ENCODE data around the gene NDUFB10. TPM values are rescaled to one million over a fixed set of nuclear protein-coding genes. Genes with fewer than 3 reads are reported as not detected.

Gene NDUFB10
- total and polyA plus RNA-seq, 2 experiments from 2014 or later = 244 to 495 TPM

- no peak for TF ChIP-seq POLR2AphosphoS5 (IDR thresholded peaks at IDR 0.05; ENCODE audit: low read depth)
- TF ChIP-seq JUNB (IDR thresholded peaks at IDR 0.05; ENCODE audit: unreplicated experiment) = no peak
- no peak for TF ChIP-seq ZNF114 (CRISPR knock-in tag; IDR thresholded peaks at IDR 0.05)
- no peak for TF ChIP-seq ZNF331 (CRISPR knock-in tag; IDR thresholded peaks at IDR 0.05; ENCODE audit: low read depth)
These were observed 18.5 kb downstream of the NDUFB10 start (continued) for GRCh38 chr16:1977875-1978268.

- peaks cover 44% of the 10 kb centered on the region for H3K27me3 Mint-ChIP-seq (ENCODE audit: insufficient read depth, low read depth, poor library complexity)
- Histone ChIP-seq H3K79me2 (replicated peaks; ENCODE audit: insufficient read depth) (peaks cover 2% of the 10 kb centered on the region), H3K27me3 (ENCODE audit: insufficient read depth) (peaks cover 36% of the 10 kb centered on the region), H3K4me2 (peak overlapping the region; percentile 89), H3F3A (replicated peaks; ENCODE audit: low read depth) (peaks cover 23% of the 10 kb centered on the region), H3K4me1 (ENCODE audit: insufficient read depth) (peaks cover 16% of the 10 kb centered on the region), H2AFZ (no peak overlapping the region), H4K20me1 (replicated peaks; ENCODE audit: insufficient read depth) (no peaks in the 10 kb centered on the region; the same call in none of the 2 replicates), H3K4me3 (peak overlapping the region; percentile 68), H3K36me3 (ENCODE audit: insufficient read depth) (no peaks in the 10 kb centered on the region), H3K9me2 (ENCODE audit: insufficient read depth) (no peaks in the 10 kb centered on the region), H3K27ac (ENCODE audit: low read depth) (no peak overlapping the region)
- H3K27ac Mint-ChIP-seq = no peak overlapping the region
- DNase-seq (ENCODE audit: low spot score) (peak; percentile 59), ATAC-seq (peak; percentile 10)
- H3K4me1 Mint-ChIP-seq = peaks cover 19% of the 10 kb centered on the region
- peaks cover 11% of the 10 kb centered on the region; the same call in 2 of the 3 replicates for H3K36me3 Mint-ChIP-seq (ENCODE audit: low read depth)
- no peak for TF ChIP-seq ZNF331 (CRISPR knock-in tag; IDR thresholded peaks at IDR 0.05; ENCODE audit: low read depth)
- no peak for TF ChIP-seq CREB1 (CRISPR knock-in tag; IDR thresholded peaks at IDR 0.05; ENCODE audit: low read depth)
- TF ChIP-seq, protein P1, sequence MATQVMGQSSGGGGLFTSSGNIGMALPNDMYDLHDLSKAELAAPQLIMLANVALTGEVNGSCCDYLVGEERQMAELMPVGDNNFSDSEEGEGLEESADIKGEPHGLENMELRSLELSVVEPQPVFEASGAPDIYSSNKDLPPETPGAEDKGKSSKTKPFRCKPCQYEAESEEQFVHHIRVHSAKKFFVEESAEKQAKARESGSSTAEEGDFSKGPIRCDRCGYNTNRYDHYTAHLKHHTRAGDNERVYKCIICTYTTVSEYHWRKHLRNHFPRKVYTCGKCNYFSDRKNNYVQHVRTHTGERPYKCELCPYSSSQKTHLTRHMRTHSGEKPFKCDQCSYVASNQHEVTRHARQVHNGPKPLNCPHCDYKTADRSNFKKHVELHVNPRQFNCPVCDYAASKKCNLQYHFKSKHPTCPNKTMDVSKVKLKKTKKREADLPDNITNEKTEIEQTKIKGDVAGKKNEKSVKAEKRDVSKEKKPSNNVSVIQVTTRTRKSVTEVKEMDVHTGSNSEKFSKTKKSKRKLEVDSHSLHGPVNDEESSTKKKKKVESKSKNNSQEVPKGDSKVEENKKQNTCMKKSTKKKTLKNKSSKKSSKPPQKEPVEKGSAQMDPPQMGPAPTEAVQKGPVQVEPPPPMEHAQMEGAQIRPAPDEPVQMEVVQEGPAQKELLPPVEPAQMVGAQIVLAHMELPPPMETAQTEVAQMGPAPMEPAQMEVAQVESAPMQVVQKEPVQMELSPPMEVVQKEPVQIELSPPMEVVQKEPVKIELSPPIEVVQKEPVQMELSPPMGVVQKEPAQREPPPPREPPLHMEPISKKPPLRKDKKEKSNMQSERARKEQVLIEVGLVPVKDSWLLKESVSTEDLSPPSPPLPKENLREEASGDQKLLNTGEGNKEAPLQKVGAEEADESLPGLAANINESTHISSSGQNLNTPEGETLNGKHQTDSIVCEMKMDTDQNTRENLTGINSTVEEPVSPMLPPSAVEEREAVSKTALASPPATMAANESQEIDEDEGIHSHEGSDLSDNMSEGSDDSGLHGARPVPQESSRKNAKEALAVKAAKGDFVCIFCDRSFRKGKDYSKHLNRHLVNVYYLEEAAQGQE (IDR thresholded peaks at IDR 0.05; ENCODE audit: unreplicated experiment) = no peak
- no peak for TF ChIP-seq ZNF462 (CRISPR knock-in tag; IDR thresholded peaks at IDR 0.05)
- TF ChIP-seq POLR2AphosphoS5 (IDR thresholded peaks at IDR 0.05; ENCODE audit: low read depth) = no peak
- TF ChIP-seq STAT1 (IDR thresholded peaks at IDR 0.05; ENCODE audit: unreplicated experiment) = no peak
- TF ChIP-seq ZNF114 (CRISPR knock-in tag; IDR thresholded peaks at IDR 0.05) = no peak
- no peak for TF ChIP-seq CTCF (conservative IDR thresholded peaks at IDR 0.05; ENCODE audit: low read depth in 2 of 2)
- TF ChIP-seq, protein P2, sequence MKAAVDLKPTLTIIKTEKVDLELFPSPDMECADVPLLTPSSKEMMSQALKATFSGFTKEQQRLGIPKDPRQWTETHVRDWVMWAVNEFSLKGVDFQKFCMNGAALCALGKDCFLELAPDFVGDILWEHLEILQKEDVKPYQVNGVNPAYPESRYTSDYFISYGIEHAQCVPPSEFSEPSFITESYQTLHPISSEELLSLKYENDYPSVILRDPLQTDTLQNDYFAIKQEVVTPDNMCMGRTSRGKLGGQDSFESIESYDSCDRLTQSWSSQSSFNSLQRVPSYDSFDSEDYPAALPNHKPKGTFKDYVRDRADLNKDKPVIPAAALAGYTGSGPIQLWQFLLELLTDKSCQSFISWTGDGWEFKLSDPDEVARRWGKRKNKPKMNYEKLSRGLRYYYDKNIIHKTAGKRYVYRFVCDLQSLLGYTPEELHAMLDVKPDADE (IDR thresholded peaks at IDR 0.05) = no peak
- TF ChIP-seq EZH2phosphoT487 (IDR thresholded peaks at IDR 0.05; ENCODE audit: unreplicated experiment) = no peak
- no peak for TF ChIP-seq JUNB (IDR thresholded peaks at IDR 0.05; ENCODE audit: unreplicated experiment)
- peak overlapping the region; percentile 38; the same call in 2 of the 3 replicates for H3K4me3 Mint-ChIP-seq
- H3K9me3 Mint-ChIP-seq = no peaks in the 10 kb centered on the region
These were observed 19.3 kb downstream of the NDUFB10 start for GRCh38 chr16:1978476-1979120.
